HEK293 (cell line): ENCODE data around the gene PPP1R3G.
"Not testable (repeated sequence)": the region's sequence is repeated elsewhere in the genome, so short reads cannot be mapped to it uniquely, and the experiment has no call there.

Experiments used
- CTCF ChIA-PET: fragments of 350-600 bp; formaldehyde crosslinking; extraction: SDS; loops from one replicate; lab custom pipeline; 2021; ENCODE audit warnings: antibody characterized with exemption; lab: Yijun Ruan, JAX
- POLR2A ChIA-PET: fragments of 300-600 bp; formaldehyde crosslinking; extraction: SDS; loops from one replicate; lab custom pipeline; 2020; ENCODE audit warnings: antibody characterized with exemption, inconsistent platforms; lab: Yijun Ruan, JAX
- H3K27ac ChIP-seq: fragments of 200-500 bp; sonication (Bioruptor generic); 2 replicates; pipeline ENCODE4 v1.5.1; 2014; ENCODE audit warnings: low read depth, low read length, control low read depth, inconsistent platforms; ENCODE audit errors: extremely low read depth
- H3K36me3 ChIP-seq, 2 experiments: fragments of 200-500 bp in 1 of 2; sonication (Bioruptor generic) in 1 of 2; 1 replicate in 1 of 2; 2 replicates in 1 of 2; pipeline ENCODE4 v1.5.1; 2014 to 2017; ENCODE audit warnings: inconsistent platforms in 2 of 2, low read length in 2 of 2; ENCODE audit not compliant: control insufficient read depth in 2 of 2, insufficient read depth in 1 of 2
- H3K4me1 ChIP-seq: fragments of 200-500 bp; sonication (Bioruptor generic); 2 replicates; pipeline ENCODE4 v1.5.1; 2014; ENCODE audit warnings: mild to moderate bottlenecking, low read length, inconsistent platforms; ENCODE audit not compliant: control insufficient read depth, insufficient read depth
- H3K4me3 ChIP-seq: 2 replicates; pipeline ENCODE4 v1.5.1; 2011; ENCODE audit warnings: low read depth, mild to moderate bottlenecking, control low read depth, low read length, moderate library complexity
- H3K9me3 ChIP-seq: fragments of 200-500 bp; sonication (Bioruptor generic); 2 replicates; pipeline ENCODE4 v1.5.1; 2014; ENCODE audit warnings: low read depth, low read length, inconsistent platforms; ENCODE audit not compliant: control insufficient read depth, insufficient read depth
- ATF2 ChIP-seq: fragments of 450-650 bp; formaldehyde crosslinking; IDR thresholded peaks from 2 replicates; pipeline ENCODE4 v1.5.1; 2016; ENCODE audit warnings: missing biosample characterization, missing genetic modification characterization, low read depth
- KLF1 ChIP-seq: fragments of 450-650 bp; formaldehyde crosslinking; IDR thresholded peaks from 2 replicates; pipeline ENCODE4 v1.5.1; 2016; ENCODE audit warnings: missing biosample characterization, missing genetic modification characterization
- KLF9 ChIP-seq: fragments of 450-650 bp; formaldehyde crosslinking; IDR thresholded peaks from 2 replicates; pipeline ENCODE4 v1.5.1; 2016; ENCODE audit warnings: missing biosample characterization, missing genetic modification characterization, low read depth
- WT1 ChIP-seq: fragments of 450-650 bp; formaldehyde crosslinking; IDR thresholded peaks from 2 replicates; pipeline ENCODE4 v1.5.1; 2016; ENCODE audit warnings: missing biosample characterization, missing genetic modification characterization
- ZFP69B ChIP-seq: fragments of 450-650 bp; formaldehyde crosslinking; IDR thresholded peaks from 2 replicates; pipeline ENCODE4 v1.5.1; 2016; ENCODE audit warnings: missing biosample characterization, missing genetic modification characterization
- ZNF10 ChIP-seq: fragments of 450-650 bp; formaldehyde crosslinking; IDR thresholded peaks from 2 replicates; pipeline ENCODE4 v1.5.1; 2017; ENCODE audit warnings: missing biosample characterization, missing genetic modification characterization
- ZNF121 ChIP-seq: fragments of 450-650 bp; formaldehyde crosslinking; IDR thresholded peaks from 2 replicates; pipeline ENCODE4 v1.5.1; 2016; ENCODE audit warnings: missing biosample characterization, missing genetic modification characterization
- ZNF155 ChIP-seq: fragments of 450-650 bp; formaldehyde crosslinking; IDR thresholded peaks from 2 replicates; pipeline ENCODE4 v1.5.1; 2016; ENCODE audit warnings: missing biosample characterization, missing genetic modification characterization
- ZNF175 ChIP-seq: fragments of 450-650 bp; formaldehyde crosslinking; IDR thresholded peaks from 2 replicates; pipeline ENCODE4 v1.5.1; 2016; ENCODE audit warnings: missing biosample characterization, missing genetic modification characterization
- ZNF266 ChIP-seq: fragments of 450-650 bp; formaldehyde crosslinking; IDR thresholded peaks from 2 replicates; pipeline ENCODE4 v1.5.1; 2016; ENCODE audit warnings: missing biosample characterization, missing genetic modification characterization, low read depth
- ZNF341 ChIP-seq: fragments of 450-650 bp; formaldehyde crosslinking; IDR thresholded peaks from 2 replicates; pipeline ENCODE4; 2016; ENCODE audit warnings: low read depth, missing biosample characterization, missing genetic modification characterization
- ZNF350 ChIP-seq: fragments of 450-650 bp; formaldehyde crosslinking; IDR thresholded peaks from 2 replicates; pipeline ENCODE4 v1.5.0; 2017; ENCODE audit warnings: missing biosample characterization, mild to moderate bottlenecking, missing genetic modification characterization
- ZNF354C ChIP-seq: fragments of 450-650 bp; formaldehyde crosslinking; IDR thresholded peaks from 2 replicates; pipeline ENCODE4 v1.5.1; 2016; ENCODE audit warnings: missing biosample characterization, missing genetic modification characterization, low read depth, borderline replicate concordance
- ZNF398 ChIP-seq: fragments of 450-650 bp; formaldehyde crosslinking; IDR thresholded peaks from 2 replicates; pipeline ENCODE4 v1.5.1; 2017; ENCODE audit warnings: missing biosample characterization, missing genetic modification characterization
- ZNF514 ChIP-seq: fragments of 450-650 bp; formaldehyde crosslinking; IDR thresholded peaks from 2 replicates; pipeline ENCODE4 v1.5.1; 2016; ENCODE audit warnings: missing biosample characterization, missing genetic modification characterization
- ZNF549 ChIP-seq: fragments of 450-650 bp; IDR thresholded peaks from 2 replicates; pipeline ENCODE4 v1.5.1; 2018; ENCODE audit warnings: missing biosample characterization, missing genetic modification characterization, mild to moderate bottlenecking, inconsistent platforms, moderate library complexity
- ZNF645 ChIP-seq: fragments of 450-650 bp; formaldehyde crosslinking; IDR thresholded peaks from 2 replicates; pipeline ENCODE4; 2016; ENCODE audit warnings: missing biosample characterization, missing genetic modification characterization
- ZNF677 ChIP-seq: fragments of 450-650 bp; IDR thresholded peaks from 2 replicates; pipeline ENCODE4 v1.5.0; 2018; ENCODE audit warnings: missing biosample characterization, mild to moderate bottlenecking, missing genetic modification characterization, moderate library complexity
- ZSCAN18 ChIP-seq: fragments of 450-650 bp; formaldehyde crosslinking; IDR thresholded peaks from 2 replicates; pipeline ENCODE4 v1.5.1; 2016; ENCODE audit warnings: missing biosample characterization, missing genetic modification characterization

Gene PPP1R3G

GRCh38 chr6:5119090-5119951, 34.2 kb downstream of the PPP1R3G start (continued):
- TF ChIP-seq ZNF645 (no peak), ZNF398 (no peak), ZNF341 (tag by site-specific recombination) (no peak), ZNF266 (tag by site-specific recombination) (no peak), ZNF677 (tag by site-specific recombination) (no peak)

DNA sequence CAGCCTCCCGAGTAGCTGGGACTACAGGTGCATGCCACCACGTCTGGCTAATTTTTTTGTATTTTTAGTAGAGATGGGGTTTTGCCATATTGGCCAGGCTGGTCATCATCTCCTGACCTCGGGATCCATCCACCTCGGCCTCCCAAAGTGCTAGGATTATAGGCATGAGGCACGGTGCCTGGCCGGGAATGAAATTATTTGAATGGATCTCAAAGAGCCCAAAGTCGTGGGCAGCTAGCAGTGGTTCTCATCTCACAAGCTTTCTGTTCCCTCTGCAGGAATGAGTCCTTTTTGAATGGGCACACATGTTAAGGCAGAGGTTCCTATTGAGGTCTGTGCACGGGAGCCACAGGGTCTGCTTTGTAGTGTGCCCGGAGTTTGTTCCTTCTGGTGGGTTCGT, 34.9 kb downstream of the PPP1R3G start:
- ChIA-PET POLR2A (no interaction called here), CTCF (interaction anchor here (0.7 to 0.8 kb wide), 2 partner anchors 9 to 329 kb away, joined by 3 to 4 read pairs; no protein-coding TSS in a partner anchor)
- Histone ChIP-seq H3K9me3 (no peaks in the 10 kb centered on the region), H3K4me3 (no peak overlapping the region), H3K27ac (no peak overlapping the region), H3K36me3 (no peaks in the 10 kb centered on the region), H3K4me1 (no peaks in the 10 kb centered on the region)
- no peak for TF ChIP-seq ZNF354C
- no peak for TF ChIP-seq ZNF514 (tag by site-specific recombination)
- TF ChIP-seq ATF2 (tag by site-specific recombination): no peak
- TF ChIP-seq KLF9: no peak
- TF ChIP-seq ZSCAN18 (tag by site-specific recombination): no peak
- no peak for TF ChIP-seq ZNF155 (tag by site-specific recombination)
- no peak for TF ChIP-seq KLF1 (tag by site-specific recombination)
- TF ChIP-seq WT1 (tag by site-specific recombination): no peak
- TF ChIP-seq ZNF549: no peak
- TF ChIP-seq ZFP69B (tag by site-specific recombination): no peak
- TF ChIP-seq ZNF175 (tag by site-specific recombination): no peak
- TF ChIP-seq ZNF350 (tag by site-specific recombination): no peak
- no peak for TF ChIP-seq ZNF121 (tag by site-specific recombination)
- TF ChIP-seq ZNF10 (tag by site-specific recombination): no peak

GRCh38 chr6:5120543-5120942, 35.4 kb downstream of the PPP1R3G start:
- H3K9me3 ChIP-seq, H3K36me3 ChIP-seq, H3K4me3 ChIP-seq, H3K27ac ChIP-seq, CTCF ChIA-PET, POLR2A ChIA-PET, H3K4me1 ChIP-seq: not testable (repeated sequence)
